GM18519 (cell line): ENCODE data around the gene MS4A4A.
A peak's percentile ranks its signal among the peaks of the same experiment; 100 is the strongest.

ENCODE experiments used
- ATAC-seq: cut with Tn5 transposase; IDR thresholded peaks from one replicate; pipeline ENCODE4 v1.9.1; 2021; ENCODE audit warnings: mild to moderate bottlenecking, moderate library complexity; ENCODE audit not compliant: unreplicated experiment, low FRiP score

The MS4A4A gene

GRCh38 chr11:60345489-60345888 is 65.0 kb downstream of the MS4A4A start:
- ATAC-seq = no peak

GRCh38 chr11:60347084-60347797 is 66.8 kb downstream of the MS4A4A start:
- ATAC-seq = peak; percentile 45

- ATAC-seq = no peak
These were observed 67.7 kb downstream of the MS4A4A start for GRCh38 chr11:60348116-60348515.

- no peak for ATAC-seq
These were observed 69.5 kb downstream of the MS4A4A start for GRCh38 chr11:60349990-60350389.

DNA sequence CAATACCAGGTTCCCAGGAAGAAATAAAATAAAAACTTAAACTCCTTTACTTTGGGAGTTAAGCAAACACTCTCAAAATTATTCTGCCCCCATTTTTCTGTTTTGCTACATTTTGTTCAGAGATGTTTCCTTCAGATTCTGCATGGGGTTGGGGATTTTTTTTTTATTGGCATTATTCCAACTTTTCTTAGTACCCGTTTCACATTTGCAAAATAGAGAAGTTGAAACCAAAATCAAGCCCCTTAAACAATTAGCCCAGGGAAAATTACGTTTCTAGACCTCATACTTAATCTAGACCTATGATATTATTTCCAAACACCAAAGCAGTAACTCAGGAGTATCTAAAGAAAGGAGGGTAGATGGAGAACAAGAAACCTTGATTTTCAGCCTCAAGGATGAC is 77.3 kb downstream of the MS4A4A start:
- no peak for ATAC-seq
